ENCODE measurements around the gene OLFML3.
A peak's percentile ranks its signal among the peaks of the same experiment; 100 is the strongest.
"Not testable (repeated sequence)": the region's sequence is repeated elsewhere in the genome, so short reads cannot be mapped to it uniquely, and the experiment has no call there.

OLFML3 gene

DNA sequence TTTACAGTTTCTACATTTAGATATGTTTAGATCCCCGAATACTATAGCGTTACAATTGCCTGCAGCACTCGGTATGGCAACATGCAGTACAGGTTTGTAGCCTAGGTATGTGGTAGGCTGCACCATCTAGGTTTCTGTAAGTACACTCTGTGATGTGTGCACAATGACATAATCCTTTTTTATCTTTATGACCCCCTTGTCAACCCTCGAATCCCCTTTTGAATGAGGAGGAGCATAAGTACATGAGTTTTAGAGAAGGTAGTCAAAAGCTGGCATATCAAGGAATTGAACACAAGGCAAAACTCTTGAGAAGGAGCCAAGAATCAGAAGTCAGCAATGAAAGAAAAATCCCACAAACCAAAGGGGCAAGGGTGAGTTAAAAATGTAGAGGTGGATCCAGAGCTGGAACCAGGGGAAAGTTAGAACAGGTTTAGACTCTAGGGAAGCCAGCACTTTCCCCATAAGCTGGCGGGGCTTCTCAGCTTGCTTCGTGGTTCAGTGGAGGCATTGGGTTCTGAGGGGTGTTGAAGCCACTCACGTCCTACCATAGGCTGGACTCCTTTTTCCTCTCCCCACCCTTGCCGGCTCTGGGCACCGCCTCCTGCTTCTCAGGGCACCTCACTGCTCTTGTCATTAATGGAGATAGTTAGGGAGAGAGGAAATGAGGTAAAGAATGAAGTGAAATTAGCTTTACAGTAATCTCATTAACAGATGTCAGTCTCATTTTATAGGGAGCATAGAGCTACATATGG is 31.3 kb downstream of the OLFML3 start:
- Histone ChIP-seq H3K27me3 (replicated peaks; ENCODE audit: control insufficient read depth, insufficient read depth, low read length) (no peaks in the 10 kb centered on the region), H3K9me3 (ENCODE audit: control insufficient read depth, low read length) (no peaks in the 10 kb centered on the region), H3K4me3 (ENCODE audit: low read length) (no peak overlapping the region), H3K9ac (ENCODE audit: low read length) (no peak overlapping the region), H3K36me3 (ENCODE audit: control insufficient read depth, insufficient read depth, low read length, severe bottlenecking) (no peaks in the 10 kb centered on the region), H3K4me1 (ENCODE audit: control insufficient read depth, insufficient read depth, low read length) (peaks cover 16% of the 10 kb centered on the region)
- no peak for DNase-seq (ENCODE audit: low read depth)

DNA sequence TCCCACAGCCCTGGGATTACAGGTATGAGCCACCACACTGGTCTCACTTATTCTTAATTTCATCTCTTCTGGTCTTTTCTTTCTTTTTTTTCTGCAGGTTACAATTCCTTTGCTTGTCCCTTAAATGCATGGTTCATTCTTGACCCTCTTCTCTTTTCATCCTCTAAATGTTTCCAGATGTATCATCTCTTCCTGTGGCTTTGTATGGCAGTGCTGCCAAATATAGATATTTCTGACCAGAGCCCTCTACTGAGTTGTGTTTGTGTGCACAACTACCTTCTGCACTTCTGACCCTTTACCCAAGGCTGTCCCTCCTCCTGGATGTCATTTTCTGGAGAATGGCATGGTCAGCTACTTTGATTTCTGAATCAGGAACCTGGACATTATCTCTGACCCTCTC is 32.5 kb downstream of the OLFML3 start:
- no peak for DNase-seq (ENCODE audit: low read depth)
- peaks cover 16% of the 10 kb centered on the region for H3K4me1 ChIP-seq (ENCODE audit: control insufficient read depth, insufficient read depth, low read length)
- H3K9me3 ChIP-seq (ENCODE audit: control insufficient read depth, low read length), result no peaks in the 10 kb centered on the region
- H3K36me3 ChIP-seq (ENCODE audit: control insufficient read depth, insufficient read depth, low read length, severe bottlenecking), result no peaks in the 10 kb centered on the region
- no peak overlapping the region for H3K4me3 ChIP-seq (ENCODE audit: low read length)
- no peaks in the 10 kb centered on the region for H3K27me3 ChIP-seq (replicated peaks; ENCODE audit: control insufficient read depth, insufficient read depth, low read length)
- H3K9ac ChIP-seq (ENCODE audit: low read length), result no peak overlapping the region

DNA sequence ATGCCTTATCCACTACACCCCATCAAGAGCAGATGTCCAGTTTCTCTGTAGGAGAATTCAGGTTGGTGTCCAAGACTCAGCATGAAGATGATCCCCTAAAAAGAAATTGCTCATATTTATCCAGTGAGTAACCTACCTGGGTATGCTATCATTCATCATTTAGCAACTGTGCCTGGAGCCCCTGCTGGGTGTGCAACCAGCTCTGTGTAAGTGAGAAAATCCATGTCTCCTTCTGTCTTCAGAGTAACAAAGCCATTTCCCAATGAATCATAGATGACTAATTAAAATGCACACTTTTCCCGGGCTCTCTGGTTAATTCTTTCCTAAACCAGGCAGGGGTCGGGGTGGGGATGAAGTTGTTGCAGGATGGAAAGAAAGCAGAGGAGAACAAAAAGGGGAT is 35.8 kb downstream of the OLFML3 start:
- Histone ChIP-seq H3K9ac (ENCODE audit: low read length) (no peak overlapping the region), H3K4me1 (ENCODE audit: control insufficient read depth, insufficient read depth, low read length) (no peaks in the 10 kb centered on the region), H3K27me3 (replicated peaks; ENCODE audit: control insufficient read depth, insufficient read depth, low read length) (no peaks in the 10 kb centered on the region), H3K36me3 (ENCODE audit: control insufficient read depth, insufficient read depth, low read length, severe bottlenecking) (no peaks in the 10 kb centered on the region), H3K4me3 (ENCODE audit: low read length) (no peak overlapping the region), H3K9me3 (ENCODE audit: control insufficient read depth, low read length) (no peaks in the 10 kb centered on the region)
- no peak for DNase-seq (ENCODE audit: low read depth)

DNA sequence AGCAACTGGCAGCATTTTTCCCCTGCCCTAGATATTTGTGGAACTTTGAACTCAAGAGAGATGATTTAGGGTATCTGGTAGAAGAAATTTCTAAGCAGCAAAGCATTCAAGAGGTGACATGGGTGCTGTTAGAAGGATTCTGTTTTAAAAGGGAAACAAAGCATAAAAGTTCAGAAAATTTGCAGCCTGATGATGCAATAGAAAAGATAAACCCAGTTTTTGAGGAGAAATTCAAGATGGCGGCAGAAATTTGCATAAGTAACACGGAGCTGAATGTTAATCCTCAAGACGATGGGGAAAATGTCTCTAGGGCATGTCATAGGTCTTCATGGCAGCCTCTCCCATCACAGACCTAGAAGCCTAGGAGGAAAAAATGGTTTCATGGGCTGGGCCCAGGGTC is 40.5 kb downstream of the OLFML3 start:
- H3K9ac ChIP-seq (ENCODE audit: low read length); DNase-seq (ENCODE audit: low read depth); H3K27me3 ChIP-seq (replicated peaks; ENCODE audit: control insufficient read depth, insufficient read depth, low read length); H3K9me3 ChIP-seq (ENCODE audit: control insufficient read depth, low read length); H3K4me1 ChIP-seq (ENCODE audit: control insufficient read depth, insufficient read depth, low read length); H3K4me3 ChIP-seq (ENCODE audit: low read length); H3K36me3 ChIP-seq (ENCODE audit: control insufficient read depth, insufficient read depth, low read length, severe bottlenecking): not testable (repeated sequence)

DNA sequence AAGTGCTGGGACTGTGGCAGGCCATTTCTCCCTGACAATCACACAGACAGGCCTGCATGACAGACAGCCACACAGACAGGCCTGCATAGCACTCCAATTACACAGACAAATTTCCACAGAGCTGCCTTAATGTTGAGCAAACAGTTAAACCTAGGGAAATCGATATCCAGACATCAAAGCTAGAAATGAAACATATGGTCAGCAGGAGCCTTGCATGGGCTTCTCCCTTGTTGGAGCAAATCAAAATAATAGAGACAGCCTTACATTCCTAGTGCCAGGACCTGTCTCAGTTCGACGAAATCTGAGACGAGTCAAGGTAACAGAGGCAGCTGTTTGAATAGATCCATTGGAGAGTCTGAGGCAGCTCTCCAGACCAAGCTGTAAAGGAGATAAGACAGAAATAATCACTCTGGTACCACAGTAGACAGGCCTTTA is 42.4 kb downstream of the OLFML3 start:
- no peak overlapping the region for H3K4me3 ChIP-seq (ENCODE audit: low read length)
- no peak for DNase-seq (ENCODE audit: low read depth)

DNA sequence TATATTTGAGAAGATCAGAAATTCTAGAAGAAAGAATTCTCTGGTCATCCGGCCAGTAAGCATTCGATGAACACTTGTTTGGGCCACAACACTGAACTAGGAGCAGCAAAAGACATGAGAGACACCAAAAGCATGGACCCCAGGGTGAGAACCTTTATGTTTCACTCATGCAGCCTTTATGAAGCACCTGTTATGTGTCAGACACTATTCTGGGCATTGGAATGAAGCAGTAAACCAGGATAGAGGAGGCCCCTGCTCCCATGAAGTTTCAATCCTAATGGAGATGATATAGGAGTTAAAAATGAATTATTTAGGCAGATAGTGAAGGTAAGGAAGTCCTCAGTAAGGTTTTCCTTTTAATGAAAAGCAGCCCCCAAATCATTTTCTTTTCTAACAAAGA is 43.6 kb downstream of the OLFML3 start:
- no peak overlapping the region for H3K9ac ChIP-seq (ENCODE audit: low read length)
- DNase-seq (ENCODE audit: low read depth), result no peak
- no peak overlapping the region for H3K4me3 ChIP-seq (ENCODE audit: low read length)
- H3K27me3 ChIP-seq (replicated peaks; ENCODE audit: control insufficient read depth, insufficient read depth, low read length), result no peaks in the 10 kb centered on the region
- no peaks in the 10 kb centered on the region for H3K9me3 ChIP-seq (ENCODE audit: control insufficient read depth, low read length)
- no peaks in the 10 kb centered on the region for H3K36me3 ChIP-seq (ENCODE audit: control insufficient read depth, insufficient read depth, low read length, severe bottlenecking)
- no peaks in the 10 kb centered on the region for H3K4me1 ChIP-seq (ENCODE audit: control insufficient read depth, insufficient read depth, low read length)

More for the DNA sequence above, 42.4 kb downstream of the OLFML3 start:
- Histone ChIP-seq H3K27me3 (replicated peaks; ENCODE audit: control insufficient read depth, insufficient read depth, low read length) (no peaks in the 10 kb centered on the region), H3K9me3 (ENCODE audit: control insufficient read depth, low read length) (no peaks in the 10 kb centered on the region), H3K9ac (ENCODE audit: low read length) (no peak overlapping the region), H3K36me3 (ENCODE audit: control insufficient read depth, insufficient read depth, low read length, severe bottlenecking) (no peaks in the 10 kb centered on the region), H3K4me1 (ENCODE audit: control insufficient read depth, insufficient read depth, low read length) (no peaks in the 10 kb centered on the region)

DNA sequence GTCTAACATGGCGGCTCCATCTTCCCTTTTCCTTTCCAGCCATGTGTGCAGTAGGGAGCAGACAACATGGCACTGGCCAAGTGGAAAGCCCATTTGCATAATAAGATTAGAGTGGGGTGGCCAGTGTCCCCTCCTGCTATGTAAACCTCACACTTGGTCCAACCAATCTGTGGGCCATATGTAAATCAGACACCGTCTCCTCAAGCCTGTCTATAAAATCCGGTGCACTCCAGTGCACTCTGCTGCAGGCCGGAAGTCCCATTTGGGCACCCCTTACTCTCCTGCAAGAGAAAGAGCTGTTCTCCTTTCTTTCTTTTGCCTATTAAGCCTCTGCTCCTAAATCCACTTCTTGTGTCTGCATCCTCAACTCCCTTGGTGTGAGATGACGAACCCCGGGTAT is 44.1 kb downstream of the OLFML3 start:
- no peak for DNase-seq (ENCODE audit: low read depth)
- Histone ChIP-seq H3K36me3 (ENCODE audit: control insufficient read depth, insufficient read depth, low read length, severe bottlenecking) (no peaks in the 10 kb centered on the region), H3K9ac (ENCODE audit: low read length) (no peak overlapping the region), H3K4me3 (ENCODE audit: low read length) (no peak overlapping the region), H3K9me3 (ENCODE audit: control insufficient read depth, low read length) (no peaks in the 10 kb centered on the region), H3K4me1 (ENCODE audit: control insufficient read depth, insufficient read depth, low read length) (no peaks in the 10 kb centered on the region), H3K27me3 (replicated peaks; ENCODE audit: control insufficient read depth, insufficient read depth, low read length) (no peaks in the 10 kb centered on the region)

DNA sequence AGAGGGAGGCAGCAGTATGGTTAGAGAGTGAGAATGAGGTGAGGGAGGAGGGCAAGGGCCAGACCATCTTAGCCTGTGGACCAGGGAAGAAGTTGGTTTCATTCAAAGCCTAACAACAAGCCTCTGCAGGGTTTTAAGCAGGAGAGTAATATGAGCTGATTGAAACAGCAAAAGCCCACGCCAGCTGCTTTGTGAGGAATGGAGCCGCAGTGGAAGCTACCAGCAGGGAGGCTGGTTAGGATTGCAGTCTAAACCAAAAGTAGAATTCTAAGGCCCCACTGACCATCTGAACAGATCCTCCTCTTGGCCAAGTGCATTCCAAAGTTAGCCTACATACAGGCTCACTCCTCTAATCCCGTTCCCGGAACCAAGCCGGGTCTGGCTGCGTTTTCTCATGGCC is 44.8 kb downstream of the OLFML3 start:
- peak; percentile 55 for DNase-seq (ENCODE audit: low read depth)
- Histone ChIP-seq H3K27me3 (replicated peaks; ENCODE audit: control insufficient read depth, insufficient read depth, low read length) (no peaks in the 10 kb centered on the region), H3K36me3 (ENCODE audit: control insufficient read depth, insufficient read depth, low read length, severe bottlenecking) (no peaks in the 10 kb centered on the region), H3K9me3 (ENCODE audit: control insufficient read depth, low read length) (no peaks in the 10 kb centered on the region), H3K4me1 (ENCODE audit: control insufficient read depth, insufficient read depth, low read length) (no peaks in the 10 kb centered on the region), H3K4me3 (ENCODE audit: low read length) (no peak overlapping the region), H3K9ac (ENCODE audit: low read length) (no peak overlapping the region)

DNA sequence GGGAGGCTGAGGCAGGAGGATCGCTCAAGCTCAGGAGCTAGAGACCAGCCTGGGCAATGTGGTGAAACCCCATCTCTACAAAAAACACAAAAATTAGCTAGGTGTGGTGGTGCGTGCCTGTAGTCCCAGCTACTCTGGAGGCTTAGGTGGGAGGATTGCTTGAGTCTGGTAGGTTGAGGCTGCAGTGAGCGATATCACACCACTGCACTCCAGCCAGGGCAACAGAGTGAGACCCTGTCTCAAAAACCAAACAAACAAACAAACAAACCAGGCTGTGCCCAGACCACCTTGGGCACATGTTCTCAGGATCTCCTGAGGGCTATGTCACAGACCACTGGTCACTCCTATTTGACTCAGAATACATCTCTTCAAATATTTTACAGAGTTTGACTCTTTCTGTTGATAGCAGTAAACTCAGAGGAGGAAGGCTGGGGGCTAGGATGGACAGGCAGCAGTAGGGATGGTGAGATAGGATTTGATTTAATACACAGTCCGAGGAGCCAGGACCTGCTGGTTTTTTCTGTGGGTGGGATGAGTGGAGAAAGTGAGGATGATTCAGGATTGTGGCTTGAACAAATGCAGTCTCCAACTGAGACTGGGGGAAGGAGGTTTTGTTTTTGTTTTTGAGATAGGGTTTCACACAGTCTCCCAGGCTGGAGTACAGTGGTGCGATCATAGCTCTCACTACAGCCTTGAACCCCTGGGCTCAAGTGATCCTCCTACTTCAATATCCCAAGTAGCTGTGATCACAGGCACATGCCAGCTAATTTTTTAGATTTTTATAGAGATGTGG is 46.5 kb downstream of the OLFML3 start:
- DNase-seq (ENCODE audit: low read depth), result no peak
- no peaks in the 10 kb centered on the region for H3K4me1 ChIP-seq (ENCODE audit: control insufficient read depth, insufficient read depth, low read length)
- H3K36me3 ChIP-seq (ENCODE audit: control insufficient read depth, insufficient read depth, low read length, severe bottlenecking), result no peaks in the 10 kb centered on the region
- H3K9me3 ChIP-seq (ENCODE audit: control insufficient read depth, low read length), result no peaks in the 10 kb centered on the region
- H3K9ac ChIP-seq (ENCODE audit: low read length), result no peak overlapping the region
- no peak overlapping the region for H3K4me3 ChIP-seq (ENCODE audit: low read length)
- H3K27me3 ChIP-seq (replicated peaks; ENCODE audit: control insufficient read depth, insufficient read depth, low read length), result no peaks in the 10 kb centered on the region

DNA sequence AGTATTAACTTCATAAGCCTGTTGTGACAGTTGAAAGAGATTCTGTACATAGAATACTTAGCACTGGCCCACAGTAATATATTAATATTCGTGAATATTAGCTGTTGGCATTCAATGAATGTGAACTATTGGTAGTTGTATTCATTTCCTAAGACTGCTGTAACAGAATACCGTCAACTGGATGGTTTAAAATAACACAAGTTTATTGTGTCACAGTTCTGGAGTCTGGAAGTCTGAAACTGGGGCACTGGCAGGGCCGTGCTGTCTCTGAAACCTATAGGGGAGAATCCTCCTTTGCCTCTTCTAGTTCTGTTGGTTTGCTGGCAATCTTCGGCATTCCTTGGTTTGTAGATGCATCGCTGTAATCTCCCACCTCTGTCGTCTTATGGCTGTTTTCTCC is 47.5 kb downstream of the OLFML3 start:
- Histone ChIP-seq H3K27me3 (replicated peaks; ENCODE audit: control insufficient read depth, insufficient read depth, low read length) (no peaks in the 10 kb centered on the region), H3K4me3 (ENCODE audit: low read length) (no peak overlapping the region), H3K9me3 (ENCODE audit: control insufficient read depth, low read length) (no peaks in the 10 kb centered on the region), H3K36me3 (ENCODE audit: control insufficient read depth, insufficient read depth, low read length, severe bottlenecking) (no peaks in the 10 kb centered on the region), H3K4me1 (ENCODE audit: control insufficient read depth, insufficient read depth, low read length) (no peaks in the 10 kb centered on the region), H3K9ac (ENCODE audit: low read length) (no peak overlapping the region)
- no peak for DNase-seq (ENCODE audit: low read depth)

All from adipocyte (in vitro differentiated cells).